ENCODE results near the gene WDR47.
"Not testable (repeated sequence)": the region's sequence is repeated elsewhere in the genome, so short reads cannot be mapped to it uniquely, and the experiment has no call there.

Gene WDR47

GRCh38 chr1:108976658-108977057, 65.2 kb downstream of the WDR47 start:
- H3K4me3 ChIP-seq (ENCODE audit: low read depth, low read length) = no peak overlapping the region
- no peak for DNase-seq (ENCODE audit: low read depth)

GRCh38 chr1:108972951-108973350, 69.0 kb downstream of the WDR47 start:
- H3K4me3 ChIP-seq (ENCODE audit: low read depth, low read length) = no peak overlapping the region
- DNase-seq (ENCODE audit: low read depth) = no peak

- DNase-seq (ENCODE audit: low read depth) = no peak
- no peak overlapping the region for H3K4me3 ChIP-seq (ENCODE audit: low read depth, low read length)
These were observed 72.6 kb downstream of the WDR47 start for GRCh38 chr1:108969346-108969745.

GRCh38 chr1:108963052-108963686, 78.7 kb downstream of the WDR47 start, which contains the start of gene CLCC1:
CLCC1 (minus strand) TSS chr1:108963484; CDS start chr1:108950437, 13,047 bp downstream.
- peak; percentile 74 for DNase-seq (ENCODE audit: low read depth)
- peak within 1 kb of the TSS; percentile 71 for H3K4me3 ChIP-seq (ENCODE audit: low read depth, low read length)

GRCh38 chr1:108962681-108963051, 79.2 kb downstream of the WDR47 start:
- H3K4me3 ChIP-seq (ENCODE audit: low read depth, low read length) = peak overlapping the region; percentile 71
- DNase-seq (ENCODE audit: low read depth) = no peak

GRCh38 chr1:108961752-108962486, 80.0 kb downstream of the WDR47 start:
- no peak for DNase-seq (ENCODE audit: low read depth)
- peak overlapping the region; percentile 71 for H3K4me3 ChIP-seq (ENCODE audit: low read depth, low read length)

GRCh38 chr1:108961198-108961597, 80.7 kb downstream of the WDR47 start:
- DNase-seq (ENCODE audit: low read depth) = no peak
- H3K4me3 ChIP-seq (ENCODE audit: low read depth, low read length) = no peak overlapping the region

- no peak for DNase-seq (ENCODE audit: low read depth)
These were observed 81.2 kb downstream of the WDR47 start for GRCh38 chr1:108960719-108961118.

GRCh38 chr1:108957888-108958287, 84.0 kb downstream of the WDR47 start:
- no peak for DNase-seq (ENCODE audit: low read depth)
- H3K4me3 ChIP-seq (ENCODE audit: low read depth, low read length) = no peak overlapping the region

More at GRCh38 chr1:108960719-108961118, 81.2 kb downstream of the WDR47 start:
- no peak overlapping the region for H3K4me3 ChIP-seq (ENCODE audit: low read depth, low read length)

- no peak for DNase-seq (ENCODE audit: low read depth)
- no peak overlapping the region for H3K4me3 ChIP-seq (ENCODE audit: low read depth, low read length)
These were observed 86.0 kb downstream of the WDR47 start for GRCh38 chr1:108955881-108956280.

- no peak for DNase-seq (ENCODE audit: low read depth)
- H3K4me3 ChIP-seq (ENCODE audit: low read depth, low read length) = no peak overlapping the region
These were observed 86.8 kb downstream of the WDR47 start for GRCh38 chr1:108955111-108955510.

GRCh38 chr1:108953452-108953851, 88.5 kb downstream of the WDR47 start:
- no peak for DNase-seq (ENCODE audit: low read depth)
- H3K4me3 ChIP-seq (ENCODE audit: low read depth, low read length) = no peak overlapping the region

GRCh38 chr1:108951242-108951641, 90.7 kb downstream of the WDR47 start:
- H3K4me3 ChIP-seq (ENCODE audit: low read depth, low read length) = no peak overlapping the region
- DNase-seq (ENCODE audit: low read depth) = no peak

- no peak overlapping the region for H3K4me3 ChIP-seq (ENCODE audit: low read depth, low read length)
- no peak for DNase-seq (ENCODE audit: low read depth)
These were observed 92.9 kb downstream of the WDR47 start for GRCh38 chr1:108949044-108949443.

GRCh38 chr1:108947871-108948525, 93.9 kb downstream of the WDR47 start:
- H3K4me3 ChIP-seq (ENCODE audit: low read depth, low read length) = no peak overlapping the region
- DNase-seq (ENCODE audit: low read depth) = no peak

- H3K4me3 ChIP-seq (ENCODE audit: low read depth, low read length) = no peak overlapping the region
- DNase-seq (ENCODE audit: low read depth) = no peak
These were observed 105.7 kb downstream of the WDR47 start for GRCh38 chr1:108936170-108936569.

GRCh38 chr1:108933944-108934343, 108.0 kb downstream of the WDR47 start:
- no peak for DNase-seq (ENCODE audit: low read depth)
- H3K4me3 ChIP-seq (ENCODE audit: low read depth, low read length) = no peak overlapping the region

- H3K4me3 ChIP-seq (ENCODE audit: low read depth, low read length); DNase-seq (ENCODE audit: low read depth): not testable (repeated sequence)
These were observed 114.3 kb downstream of the WDR47 start for GRCh38 chr1:108927565-108927964.

- no peak overlapping the region for H3K4me3 ChIP-seq (ENCODE audit: low read depth, low read length)
- no peak for DNase-seq (ENCODE audit: low read depth)
These were observed 116.0 kb downstream of the WDR47 start for GRCh38 chr1:108925920-108926319.
